HG02870 (cell line): ENCODE results near the gene CDH12.
"Not testable (repeated sequence)": the region's sequence is repeated elsewhere in the genome, so short reads cannot be mapped to it uniquely, and the experiment has no call there.

ENCODE experiments used
- ATAC-seq: cut with Tn5 transposase; IDR thresholded peaks from one replicate; pipeline ENCODE4 v1.9.1; 2021; ENCODE audit warnings: mild to moderate bottlenecking, moderate library complexity; ENCODE audit not compliant: unreplicated experiment

The CDH12 gene

DNA sequence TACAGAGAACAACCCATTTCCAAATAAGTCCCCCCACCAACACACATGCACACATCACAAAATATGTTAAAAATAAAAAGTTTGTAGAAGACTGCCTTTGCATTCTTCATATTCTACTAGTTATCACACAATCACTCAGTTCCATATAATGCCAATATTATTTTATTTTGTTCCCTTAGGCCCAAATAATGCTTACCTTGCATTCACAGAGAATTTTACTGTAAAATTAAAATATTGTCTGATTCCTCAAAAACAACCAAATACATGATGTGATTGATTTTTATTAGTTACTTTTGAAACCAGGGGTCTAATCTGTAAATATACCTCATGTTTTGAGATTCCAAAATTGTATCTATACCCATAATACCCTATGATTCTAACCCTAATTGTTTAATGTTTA lies 536.9 kb downstream of the CDH12 start:
- ATAC-seq, result no peak

DNA sequence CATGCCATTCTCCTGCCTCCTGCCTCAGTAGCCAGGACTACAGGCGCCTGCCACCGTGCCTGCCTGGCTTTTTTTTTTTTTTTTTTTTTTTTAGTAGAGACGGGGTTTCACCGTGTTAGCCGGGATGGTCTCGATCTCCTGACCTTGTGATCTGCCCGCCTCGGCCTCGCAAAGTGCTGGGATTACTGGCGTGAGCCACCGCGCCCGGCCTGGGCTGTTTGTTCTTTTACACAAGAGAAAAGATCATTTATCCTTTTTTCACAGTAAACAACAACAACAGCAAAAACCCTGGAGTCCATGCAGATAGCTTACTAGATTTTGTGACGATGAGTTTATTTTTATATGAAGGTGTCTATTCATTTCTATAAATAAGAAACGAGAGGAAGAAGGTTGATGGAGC lies 538.1 kb downstream of the CDH12 start:
- ATAC-seq, result not testable (repeated sequence)

DNA sequence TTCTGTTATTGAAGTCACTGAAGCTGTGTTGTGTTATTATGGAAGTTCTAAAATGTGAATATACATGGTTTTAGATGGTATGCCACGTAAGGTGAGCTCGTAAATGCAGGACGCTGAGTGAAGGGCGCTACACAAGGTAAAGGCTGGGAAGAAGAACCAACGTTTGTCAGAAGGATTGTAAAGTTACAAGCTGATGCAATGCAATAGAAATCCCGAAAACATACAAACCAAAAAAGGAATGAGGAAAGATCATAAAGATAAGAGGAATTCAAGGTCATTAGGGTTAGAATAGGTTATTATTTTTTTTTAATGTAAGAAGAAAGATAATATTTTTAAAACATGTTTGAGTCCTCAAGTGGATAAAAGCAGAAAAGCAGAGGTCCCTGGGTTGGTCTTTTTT lies 538.6 kb downstream of the CDH12 start:
- no peak for ATAC-seq

DNA sequence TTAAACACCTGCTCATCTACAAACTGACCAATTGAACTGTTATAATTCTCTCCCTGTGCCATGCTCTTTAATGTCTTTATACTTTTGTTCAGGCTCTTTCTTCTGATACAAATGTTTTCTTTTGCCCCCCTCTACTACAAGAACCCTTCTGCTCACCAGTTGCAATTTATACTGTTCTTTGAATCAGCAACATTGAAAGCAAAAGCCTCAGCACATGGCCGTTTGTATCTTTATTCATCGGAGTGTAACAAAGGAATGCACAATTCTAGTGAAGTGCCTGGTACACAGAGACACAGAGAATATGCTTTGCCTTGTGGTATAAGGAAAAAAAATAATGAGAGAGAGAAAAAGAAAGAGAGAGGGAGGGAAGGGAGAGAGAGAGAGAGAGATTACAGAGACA lies 547.1 kb downstream of the CDH12 start:
- no peak for ATAC-seq

DNA sequence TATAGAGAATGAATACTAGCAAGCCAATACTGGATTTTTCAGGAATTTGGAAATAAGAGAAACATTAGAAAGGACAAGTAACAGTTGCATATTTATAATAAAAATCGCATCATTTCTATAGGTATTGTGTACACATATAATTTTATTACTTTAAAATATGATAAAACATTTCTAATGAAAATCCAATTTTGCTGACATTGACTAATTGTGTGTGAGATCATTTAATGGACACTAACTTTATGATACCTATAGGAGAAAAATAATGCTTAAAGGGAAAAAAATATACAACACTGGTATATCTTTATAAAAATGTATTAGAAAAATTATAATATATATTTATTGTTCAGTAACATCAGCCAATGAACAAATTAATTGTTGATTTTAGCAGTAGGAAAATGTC lies 557.3 kb downstream of the CDH12 start:
- ATAC-seq, result no peak

DNA sequence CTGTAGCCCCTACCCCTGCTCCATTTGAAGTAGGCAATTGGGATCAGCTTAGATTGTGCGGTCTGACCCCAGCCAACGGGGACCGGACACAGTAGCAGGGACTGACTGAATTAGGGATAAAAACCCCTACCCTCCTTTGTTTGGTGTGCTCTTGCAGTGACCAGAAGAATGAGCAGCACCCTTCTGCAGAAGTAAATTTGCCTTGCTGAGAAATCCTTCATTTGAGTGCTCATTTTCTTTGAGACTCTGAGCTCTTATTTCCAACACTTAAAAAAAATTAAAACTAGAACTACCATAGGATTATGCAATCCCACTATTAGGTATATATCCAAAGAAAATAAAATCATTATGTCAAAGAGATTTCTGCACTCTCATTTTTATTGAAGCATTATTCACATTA lies 560.0 kb downstream of the CDH12 start:
- ATAC-seq, result no peak

DNA sequence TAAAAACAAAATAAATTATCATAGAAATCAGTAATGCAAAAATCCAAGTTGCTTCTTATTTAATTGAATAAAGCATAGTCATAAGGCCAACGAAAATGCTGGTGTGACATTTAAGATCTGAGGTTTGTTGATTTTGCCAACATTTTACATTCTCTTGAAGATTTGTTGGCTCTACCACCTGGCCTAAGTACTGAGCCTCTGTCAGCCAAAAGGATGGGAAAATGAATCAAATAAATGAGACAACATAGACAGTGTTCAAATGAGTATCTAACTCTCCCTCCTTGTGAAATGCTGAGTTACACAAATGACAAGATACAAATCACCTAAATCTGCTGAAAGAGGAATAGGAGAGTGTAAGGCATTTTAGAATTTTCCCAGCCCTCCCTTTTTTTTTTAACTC lies 575.0 kb downstream of the CDH12 start:
- ATAC-seq, result no peak

DNA sequence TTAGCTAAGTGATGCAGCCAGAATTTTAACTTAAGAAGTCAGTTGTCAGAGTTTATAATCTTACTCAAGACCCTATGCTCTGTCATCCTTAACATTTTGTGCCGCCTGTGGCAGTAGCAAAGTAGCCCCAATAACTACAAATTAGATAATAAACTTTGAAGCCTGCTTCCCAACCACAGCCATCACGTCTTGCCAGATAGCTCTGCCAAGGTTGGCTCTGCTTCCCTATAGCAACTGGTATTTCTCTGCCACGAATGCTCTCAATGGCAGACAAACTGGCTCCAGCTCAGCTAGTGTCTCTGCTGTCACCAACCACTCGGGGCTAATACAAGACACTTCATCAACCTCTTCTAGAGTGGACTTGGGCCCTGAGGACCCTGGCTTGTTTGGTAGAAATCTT lies 576.1 kb downstream of the CDH12 start:
- no peak for ATAC-seq

DNA sequence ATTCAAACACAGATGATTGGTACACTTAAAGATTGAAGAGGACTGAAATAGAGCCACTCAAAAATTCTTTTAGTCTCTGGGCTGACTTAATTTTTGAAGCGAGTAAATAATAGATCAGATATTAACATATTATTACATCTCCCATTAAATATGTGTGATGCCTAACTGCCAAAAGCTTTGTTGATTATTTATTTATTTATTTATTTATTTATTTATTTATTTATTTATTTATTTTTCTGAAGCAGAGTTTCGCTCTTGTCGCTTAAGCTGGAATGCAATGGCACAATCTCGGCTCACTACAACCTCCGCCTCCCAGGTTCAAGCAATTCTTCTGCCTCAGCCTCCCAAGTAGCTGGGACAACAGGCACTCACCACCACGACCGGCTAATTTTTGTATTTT lies 587.3 kb downstream of the CDH12 start:
- not testable (repeated sequence) for ATAC-seq

DNA sequence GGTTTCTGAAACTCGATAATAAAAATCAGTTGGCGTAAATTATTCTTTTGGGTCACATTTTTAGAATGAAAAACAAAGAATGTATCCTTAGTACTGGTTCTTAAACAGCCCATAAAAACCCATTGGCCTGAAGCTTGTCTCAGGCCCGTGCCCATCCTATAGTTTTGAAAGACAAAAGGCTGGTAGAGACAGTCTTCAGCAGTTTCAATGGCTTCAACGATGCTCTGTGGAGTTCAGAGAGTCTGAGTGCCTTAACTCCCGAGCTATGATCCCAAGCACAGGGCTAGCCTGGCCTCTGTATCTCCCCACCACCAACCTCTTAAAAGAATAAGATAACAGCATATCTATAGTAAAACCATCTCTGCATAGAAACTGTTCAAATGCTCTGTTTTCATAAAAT lies 595.0 kb downstream of the CDH12 start:
- no peak for ATAC-seq

DNA sequence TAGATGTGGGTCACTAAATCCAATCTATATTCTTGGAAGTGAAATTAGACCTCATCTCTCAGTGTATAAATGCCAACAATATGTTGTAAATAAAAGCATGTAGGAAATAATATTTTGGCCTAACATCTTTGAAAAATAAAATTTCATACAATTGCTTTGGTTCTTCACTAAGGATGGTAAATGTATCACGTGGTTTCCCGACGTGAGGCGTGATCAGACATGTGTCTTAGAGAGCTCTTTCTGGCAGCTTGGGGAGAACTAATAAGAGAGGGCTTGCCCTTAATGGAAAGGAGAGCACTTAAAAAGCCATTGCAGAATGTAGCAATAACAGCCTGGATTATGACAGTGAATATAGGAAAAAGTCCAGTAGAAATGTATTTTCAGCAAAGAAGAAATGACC lies 602.6 kb downstream of the CDH12 start:
- no peak for ATAC-seq

DNA sequence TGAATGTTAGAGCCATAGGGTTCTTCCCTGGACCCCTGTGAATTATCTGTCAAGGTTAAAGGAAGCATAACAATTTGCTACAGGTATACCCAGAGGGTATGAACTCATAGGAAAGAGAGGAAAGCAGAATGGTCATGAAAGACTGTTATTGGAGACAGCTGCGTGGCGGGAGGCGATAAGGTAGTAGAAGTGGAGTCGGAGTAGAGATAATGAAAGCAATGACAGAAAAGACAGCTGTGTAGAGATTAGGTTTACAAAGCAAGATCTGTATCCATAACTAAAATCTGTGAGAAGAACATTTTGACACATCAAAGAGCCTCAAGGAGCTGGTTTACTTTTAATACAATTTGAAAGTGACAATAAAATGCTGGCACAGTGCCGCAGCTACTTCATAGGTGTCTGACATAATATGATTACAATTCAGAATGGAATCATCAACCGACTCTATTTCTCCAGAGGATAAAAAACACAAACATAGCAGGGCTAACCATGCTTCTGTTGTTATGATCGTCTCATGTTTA lies 603.9 kb downstream of the CDH12 start:
- no peak for ATAC-seq

DNA sequence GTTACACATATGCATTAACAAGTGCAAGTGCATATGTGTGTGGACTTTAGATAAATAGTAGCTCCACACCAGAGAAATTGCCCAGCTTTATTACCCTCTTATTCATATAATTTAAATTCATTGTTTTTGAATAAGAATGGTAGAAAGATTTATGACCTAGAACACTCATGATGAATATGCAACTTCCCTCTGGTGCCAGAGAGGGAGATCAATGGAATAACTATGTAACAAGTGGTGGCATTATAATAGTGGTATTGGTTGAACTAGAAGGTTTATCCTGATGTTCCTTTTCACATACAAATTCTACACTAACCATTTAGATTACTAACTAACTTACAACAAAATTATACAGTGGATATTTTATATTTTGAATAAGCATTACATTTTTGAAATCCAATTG lies 607.4 kb downstream of the CDH12 start:
- no peak for ATAC-seq

DNA sequence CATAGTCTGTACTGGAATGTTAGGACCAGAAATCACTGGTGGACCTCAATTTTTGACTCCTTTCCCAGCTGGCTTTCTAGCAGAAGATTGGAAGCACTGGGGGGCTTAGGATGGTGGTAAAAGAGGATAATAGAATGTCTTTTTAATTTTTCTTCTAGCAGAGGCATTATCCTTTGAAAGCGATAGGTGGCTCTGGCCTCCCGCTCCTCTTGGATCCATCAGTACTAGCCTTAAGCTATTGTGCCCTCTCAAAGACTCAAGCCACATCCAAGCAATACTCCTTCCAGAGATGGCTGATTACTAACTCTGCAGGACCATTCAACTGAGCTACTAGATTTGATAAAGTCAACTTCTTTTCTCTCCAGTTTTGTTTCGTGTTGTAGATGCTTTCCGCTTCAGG lies 610.6 kb downstream of the CDH12 start:
- ATAC-seq, result no peak

DNA sequence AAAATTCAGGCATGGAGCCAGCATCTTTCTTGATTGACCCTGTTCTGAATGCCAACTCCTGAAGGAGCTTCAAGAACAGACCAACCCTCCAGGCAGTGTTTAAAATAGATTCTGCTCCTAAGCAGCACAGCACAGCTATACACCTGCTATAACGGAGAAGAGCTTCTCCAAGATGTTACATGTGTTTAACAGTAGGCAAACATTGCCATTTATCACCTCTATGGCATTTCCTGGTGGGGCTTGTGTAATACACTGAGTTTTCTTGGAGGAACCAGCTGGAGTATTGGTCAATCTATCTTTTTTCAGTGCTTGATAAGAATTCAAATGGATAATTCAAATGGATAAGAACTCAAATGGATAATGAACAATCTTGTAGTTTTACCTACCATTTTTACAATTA lies 615.1 kb downstream of the CDH12 start:
- ATAC-seq, result no peak

DNA sequence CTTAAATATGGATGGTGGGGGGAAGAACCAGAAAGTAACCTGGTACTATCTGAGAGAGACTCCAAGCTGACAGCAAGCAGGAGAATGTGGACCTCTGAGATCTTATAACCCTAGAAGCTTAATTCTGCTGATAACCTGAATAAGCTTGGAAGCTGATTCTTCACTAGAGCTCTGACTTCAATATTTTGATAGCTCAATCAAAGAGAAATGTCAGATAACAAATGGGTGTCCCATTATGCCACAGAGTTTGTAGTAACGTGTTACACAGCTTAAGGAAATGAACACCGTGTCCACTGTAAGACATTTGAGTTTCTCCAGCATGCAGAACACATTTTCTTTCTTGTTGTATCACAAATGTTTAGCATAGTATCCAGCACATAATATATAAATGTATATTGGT lies 626.7 kb downstream of the CDH12 start:
- no peak for ATAC-seq

DNA sequence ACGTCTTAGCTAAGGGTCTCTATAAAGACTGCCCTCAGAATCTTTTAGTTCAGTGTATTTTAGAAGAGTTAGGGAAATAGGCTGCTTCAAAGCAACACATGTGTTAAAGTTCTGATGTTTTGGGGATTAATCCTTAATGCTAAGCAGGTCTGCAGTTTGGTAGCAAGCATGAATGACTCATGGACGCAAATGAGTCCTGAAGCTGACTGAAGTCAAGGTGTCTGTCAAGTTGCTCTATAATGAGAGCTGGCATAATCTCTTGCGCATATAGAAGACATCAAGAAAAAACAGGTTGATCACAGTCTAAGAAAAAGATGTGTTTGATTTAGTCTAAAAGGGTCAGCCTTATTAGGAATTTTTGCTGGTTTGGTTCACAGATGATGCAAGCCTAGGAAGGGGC lies 630.1 kb downstream of the CDH12 start:
- no peak for ATAC-seq

DNA sequence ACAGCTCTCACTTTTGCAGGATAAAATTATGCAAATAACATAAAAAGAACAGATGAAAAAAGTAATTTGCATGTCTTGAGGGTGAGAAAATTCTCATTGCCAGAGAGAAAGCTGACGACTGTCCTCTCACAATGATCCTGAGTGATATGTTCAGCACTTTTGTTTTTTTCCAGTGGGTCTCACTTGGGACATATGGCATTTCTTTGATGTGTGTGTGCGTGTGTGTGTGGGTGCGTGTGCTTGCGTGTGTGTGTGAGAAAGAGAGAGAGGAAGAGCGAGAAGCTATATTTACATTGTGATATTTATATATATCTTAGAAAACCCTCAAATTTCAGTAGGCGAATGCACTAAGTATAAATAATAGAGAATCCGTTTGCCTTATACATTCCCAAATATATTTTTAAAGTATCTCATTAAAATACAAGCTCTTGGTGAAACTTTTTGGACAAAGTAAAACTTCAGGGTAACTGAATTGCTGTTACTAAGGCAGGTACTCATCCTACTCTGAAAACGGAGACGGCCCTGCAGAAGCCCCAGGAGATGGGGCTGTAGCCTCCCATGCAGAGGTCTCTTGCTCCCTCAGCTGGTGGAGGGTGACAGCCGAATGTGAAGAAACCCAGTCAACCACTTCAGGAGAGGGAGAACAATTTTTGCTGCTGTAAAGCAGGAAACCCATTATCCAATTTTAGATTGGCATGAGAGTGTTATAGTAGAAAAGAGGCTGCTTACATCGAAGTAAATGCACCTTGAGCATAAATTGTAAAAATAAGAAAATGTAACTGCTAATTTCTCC lies 639.2 kb downstream of the CDH12 start:
- not testable (repeated sequence) for ATAC-seq

DNA sequence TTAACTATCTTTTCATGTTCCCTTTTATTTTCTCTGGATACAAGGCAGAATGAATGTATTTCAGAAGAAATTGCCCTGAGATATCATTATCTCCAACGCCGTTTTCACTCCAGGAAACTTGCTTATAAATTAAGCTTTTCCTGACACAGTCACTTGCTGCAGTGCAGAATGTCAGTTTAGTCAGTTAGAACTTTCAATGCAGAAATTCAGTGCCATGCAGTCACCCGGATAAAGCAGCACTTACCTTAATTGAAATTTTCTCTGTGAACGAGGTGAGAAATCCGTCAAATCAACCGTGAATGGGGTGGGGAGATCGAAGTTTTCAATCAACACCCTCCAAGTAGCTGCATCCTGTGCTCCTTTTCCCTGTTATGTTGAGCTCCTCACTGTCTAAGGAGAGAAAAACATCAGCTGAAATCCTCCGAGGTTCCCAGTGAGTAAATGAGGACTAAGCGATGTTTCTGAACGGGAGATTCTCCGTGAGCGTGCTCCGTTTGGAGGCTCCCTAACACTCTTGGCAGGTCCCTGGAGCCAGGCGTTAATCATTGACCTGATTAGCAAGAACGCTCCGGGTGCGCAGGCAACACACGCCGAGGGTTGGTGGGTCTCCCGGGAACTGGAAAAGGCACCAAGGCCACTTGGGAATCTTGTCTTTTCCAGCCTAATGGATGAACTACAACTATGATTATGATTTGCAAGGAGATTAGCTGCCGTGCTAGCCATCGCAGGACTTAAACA lies 640.7 kb downstream of the CDH12 start:
- ATAC-seq, result not testable (repeated sequence)

DNA sequence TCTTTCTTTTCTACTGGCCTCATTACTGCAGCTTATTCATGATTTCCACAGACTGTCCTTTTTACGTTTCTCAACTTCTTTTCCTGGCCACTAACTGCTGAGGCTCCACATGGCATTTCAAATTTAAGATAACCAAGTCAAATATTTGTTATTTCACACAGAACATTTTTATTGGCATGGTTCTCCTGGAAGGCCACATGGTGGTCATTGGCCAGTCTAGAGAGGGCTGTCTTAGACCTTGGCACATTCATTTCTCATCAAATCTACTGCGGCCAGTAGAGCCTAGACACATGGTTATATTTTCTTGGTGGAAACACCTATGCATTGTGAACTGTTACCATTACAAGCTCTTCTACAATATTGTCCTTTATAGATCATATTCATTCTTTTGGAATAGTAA lies 644.7 kb downstream of the CDH12 start:
- ATAC-seq, result not testable (repeated sequence)

DNA sequence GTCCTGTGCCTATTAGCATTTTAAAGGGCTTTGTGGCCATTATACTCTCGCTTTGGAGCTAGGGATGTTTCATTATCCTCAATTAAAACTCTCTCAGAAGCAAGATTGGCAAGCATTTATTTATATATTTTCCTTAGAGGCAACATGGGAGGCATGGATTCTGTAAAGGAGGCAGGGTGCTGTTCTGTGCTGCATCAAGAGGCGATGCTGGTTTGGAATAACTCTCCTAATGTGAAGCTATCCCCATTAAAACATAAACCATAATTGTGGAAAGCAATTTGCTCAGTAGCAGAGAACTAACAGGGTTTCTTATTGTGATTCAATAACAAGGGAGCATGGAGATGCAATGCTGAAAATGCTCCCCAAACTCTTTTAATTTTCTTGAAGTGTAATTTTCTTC lies 664.5 kb downstream of the CDH12 start:
- not testable (repeated sequence) for ATAC-seq

DNA sequence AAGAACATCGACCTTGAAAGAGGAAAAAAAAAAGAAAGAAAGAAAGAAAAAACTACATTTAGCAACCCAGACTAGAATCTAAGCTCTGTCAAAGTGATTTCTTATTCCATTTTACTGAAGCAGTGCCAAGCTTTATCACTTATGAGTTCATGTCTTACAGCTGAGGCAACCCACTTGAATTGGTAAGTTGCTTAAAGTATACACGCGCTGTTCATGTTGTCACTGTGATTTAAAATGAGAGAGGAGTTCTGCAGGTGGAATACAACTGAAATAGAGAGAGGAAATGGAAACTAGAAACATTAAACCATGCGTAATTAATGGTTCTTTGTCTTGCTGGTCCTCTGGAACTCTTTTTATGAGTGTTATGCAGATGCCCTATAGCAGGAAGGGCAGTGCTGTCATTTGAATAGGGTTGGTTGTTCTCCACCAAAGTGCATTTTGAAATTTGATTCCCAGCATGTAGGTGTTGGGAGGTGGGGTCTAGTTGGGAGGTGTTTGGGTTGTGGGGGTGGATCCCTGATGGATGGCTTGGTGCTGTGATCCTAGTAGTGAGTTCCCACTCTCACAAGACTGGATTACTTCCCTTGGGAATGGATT lies 665.4 kb downstream of the CDH12 start:
- not testable (repeated sequence) for ATAC-seq
